Neural progenitor cell (in vitro differentiated cells): Measurements from ENCODE around the gene TCHP. TPM values are rescaled to one million over a fixed set of nuclear protein-coding genes. Genes with fewer than 3 reads are reported as not detected.
"Not testable (repeated sequence)": the region's sequence is repeated elsewhere in the genome, so short reads cannot be mapped to it uniquely, and the experiment has no call there.

ENCODE experiments used
- DNase-seq: peaks from one replicate; pipeline ENCODE4 v3.0.0-alpha.2; 2016; ENCODE audit warnings: low spot score
- H2AFZ ChIP-seq: fragments of 200-600 bp; sonication (generic); replicated peaks from 2 replicates; pipeline ENCODE4 v1.6.1; 2016; ENCODE audit warnings: antibody characterized with exemption
- H3F3A ChIP-seq: fragments of 200-600 bp; sonication (generic); 2 replicates; pipeline ENCODE4 v1.6.1; 2016; ENCODE audit warnings: antibody characterized with exemption, low read depth
- H3K27ac ChIP-seq: fragments of 200-600 bp; sonication (generic); 2 replicates; pipeline ENCODE4 v1.5.1; 2016; ENCODE audit warnings: mild to moderate bottlenecking
- H3K27me3 ChIP-seq: fragments of 200-600 bp; sonication (generic); 2 replicates; pipeline ENCODE4 v1.6.1; 2016; ENCODE audit warnings: mild to moderate bottlenecking, moderate library complexity
- H3K36me3 ChIP-seq: fragments of 200-600 bp; sonication (generic); 2 replicates; pipeline ENCODE4 v1.5.1; 2016
- H3K4me1 ChIP-seq: fragments of 200-600 bp; sonication (generic); 2 replicates; pipeline ENCODE4 v1.6.1; 2016; ENCODE audit warnings: mixed run types
- H3K4me2 ChIP-seq: fragments of 200-600 bp; sonication (generic); 2 replicates; pipeline ENCODE4 v1.6.1; 2016
- H3K4me3 ChIP-seq: fragments of 200-600 bp; sonication (generic); 2 replicates; pipeline ENCODE4 v1.5.1; 2016
- H3K79me2 ChIP-seq: fragments of 200-600 bp; sonication (generic); 2 replicates; pipeline ENCODE4 v1.6.1; 2016; ENCODE audit warnings: low read depth
- H3K9ac ChIP-seq: fragments of 200-600 bp; sonication (generic); 2 replicates; pipeline ENCODE4 v1.6.1; 2016
- H3K9me3 ChIP-seq: fragments of 200-600 bp; sonication (generic); 2 replicates; pipeline ENCODE4 v1.5.1; 2016; ENCODE audit warnings: low read depth
- H4K20me1 ChIP-seq: fragments of 200-600 bp; sonication (generic); 2 replicates; pipeline ENCODE4 v1.6.1; 2016; ENCODE audit warnings: low read depth
- H3K27ac Mint-ChIP-seq: 3 replicates; pipeline ENCODE4 v1.8.0; 2021; ENCODE audit warnings: mixed read lengths
- H3K27me3 Mint-ChIP-seq: 2 replicates; pipeline ENCODE4 v1.8.0; 2022; ENCODE audit warnings: low read depth, mild to moderate bottlenecking, inconsistent platforms, moderate library complexity, mixed read lengths; ENCODE audit not compliant: insufficient read depth
- H3K36me3 Mint-ChIP-seq: 3 replicates; pipeline ENCODE4 v1.8.0; 2021; ENCODE audit warnings: mixed read lengths
- H3K4me1 Mint-ChIP-seq: 3 replicates; pipeline ENCODE4 v1.8.0; 2021; ENCODE audit warnings: mixed read lengths
- H3K4me3 Mint-ChIP-seq: 3 replicates; pipeline ENCODE4 v1.8.0; 2021; ENCODE audit warnings: mild to moderate bottlenecking, moderate library complexity, mixed read lengths
- H3K9me3 Mint-ChIP-seq: 3 replicates; pipeline ENCODE4 v1.8.0; 2020; ENCODE audit warnings: mixed read lengths
- EZH2 ChIP-seq: fragments of 200-600 bp; sonication (generic); IDR thresholded peaks from 2 replicates; pipeline ENCODE4 v1.6.1; 2017; ENCODE audit warnings: antibody characterized with exemption, mild to moderate bottlenecking, moderate library complexity
- EZH2phosphoT487 ChIP-seq: fragments of 200-600 bp; sonication (generic); IDR thresholded peaks from 2 replicates; pipeline ENCODE4 v1.6.1; 2017; ENCODE audit warnings: antibody characterized with exemption
- total RNA-seq: library from RNA; depleted of rRNA; stranded (reverse); fragments of >200 nt; gene quantifications from 2 replicates; pipeline ENCODE4 v1.2.3, GENCODE V29; 2015; ENCODE audit warnings: low replicate concordance
- TF ChIP-seq, protein P1 (sequence below): fragments of 200-600 bp; sonication (generic); IDR thresholded peaks from 2 replicates; pipeline ENCODE4 v1.5.1; 2017; ENCODE audit warnings: antibody characterized with exemption, mild to moderate bottlenecking

The TCHP gene
- total RNA-seq, 1 donor from 2014 or later = 15.2 TPM

DNA sequence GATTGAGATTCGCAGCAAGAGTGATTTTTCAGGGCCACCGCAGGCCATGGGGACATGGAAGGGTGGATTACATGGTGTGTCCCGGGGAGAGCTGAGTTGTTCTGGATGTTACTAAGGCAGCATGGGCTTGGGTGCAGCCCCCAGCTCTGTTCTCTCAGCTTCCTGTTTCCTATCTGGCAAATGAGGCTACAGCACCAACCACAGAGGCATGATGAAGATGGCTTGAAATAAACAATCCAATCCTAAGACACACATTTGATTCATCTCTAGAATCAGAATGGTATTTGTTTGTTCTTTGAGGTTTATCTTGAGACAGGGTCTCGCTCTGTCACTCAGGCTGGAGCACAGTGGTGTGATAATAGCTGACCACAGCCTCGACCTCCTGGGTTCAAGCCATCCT, 41.3 kb upstream of the TCHP start:
- Histone ChIP-seq H3K36me3 (no peaks in the 10 kb centered on the region), H2AFZ (no peak overlapping the region), H3K4me2 (no peak overlapping the region), H3K79me2 (no peaks in the 10 kb centered on the region), H4K20me1 (no peaks in the 10 kb centered on the region), H3K9ac (no peak overlapping the region), H3K9me3 (no peaks in the 10 kb centered on the region), H3K27me3 (no peaks in the 10 kb centered on the region), H3K4me3 (no peak overlapping the region), H3K4me1 (no peaks in the 10 kb centered on the region), H3K27ac (no peak overlapping the region), H3F3A (no peaks in the 10 kb centered on the region)
- DNase-seq = no peak
- Mint-ChIP-seq H3K4me3 (peak overlapping the region; percentile 14), H3K36me3 (peaks cover 3% of the 10 kb centered on the region), H3K27ac (peak overlapping the region; percentile 5), H3K4me1 (peaks cover 10% of the 10 kb centered on the region), H3K9me3 (no peaks in the 10 kb centered on the region), H3K27me3 (peaks cover 2% of the 10 kb centered on the region)
- no peak for TF ChIP-seq EZH2phosphoT487
- TF ChIP-seq, protein P1, sequence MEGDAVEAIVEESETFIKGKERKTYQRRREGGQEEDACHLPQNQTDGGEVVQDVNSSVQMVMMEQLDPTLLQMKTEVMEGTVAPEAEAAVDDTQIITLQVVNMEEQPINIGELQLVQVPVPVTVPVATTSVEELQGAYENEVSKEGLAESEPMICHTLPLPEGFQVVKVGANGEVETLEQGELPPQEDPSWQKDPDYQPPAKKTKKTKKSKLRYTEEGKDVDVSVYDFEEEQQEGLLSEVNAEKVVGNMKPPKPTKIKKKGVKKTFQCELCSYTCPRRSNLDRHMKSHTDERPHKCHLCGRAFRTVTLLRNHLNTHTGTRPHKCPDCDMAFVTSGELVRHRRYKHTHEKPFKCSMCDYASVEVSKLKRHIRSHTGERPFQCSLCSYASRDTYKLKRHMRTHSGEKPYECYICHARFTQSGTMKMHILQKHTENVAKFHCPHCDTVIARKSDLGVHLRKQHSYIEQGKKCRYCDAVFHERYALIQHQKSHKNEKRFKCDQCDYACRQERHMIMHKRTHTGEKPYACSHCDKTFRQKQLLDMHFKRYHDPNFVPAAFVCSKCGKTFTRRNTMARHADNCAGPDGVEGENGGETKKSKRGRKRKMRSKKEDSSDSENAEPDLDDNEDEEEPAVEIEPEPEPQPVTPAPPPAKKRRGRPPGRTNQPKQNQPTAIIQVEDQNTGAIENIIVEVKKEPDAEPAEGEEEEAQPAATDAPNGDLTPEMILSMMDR = no peak
- no peak for TF ChIP-seq EZH2

GRCh38 chr12:109860977-109861376, 39.1 kb upstream of the TCHP start:
- H3K4me1 ChIP-seq = no peaks in the 10 kb centered on the region
- no peaks in the 10 kb centered on the region for H3K9me3 Mint-ChIP-seq
- H3K27me3 ChIP-seq = no peaks in the 10 kb centered on the region
- no peaks in the 10 kb centered on the region for H3F3A ChIP-seq
- H3K4me1 Mint-ChIP-seq = peaks cover 20% of the 10 kb centered on the region
- DNase-seq = no peak
- H3K27me3 Mint-ChIP-seq = peaks cover 2% of the 10 kb centered on the region
- TF ChIP-seq, protein P1 = no peak
- no peak for TF ChIP-seq EZH2
- TF ChIP-seq EZH2phosphoT487 = no peak
- peaks cover 5% of the 10 kb centered on the region for H4K20me1 ChIP-seq
- no peak overlapping the region for H3K4me3 Mint-ChIP-seq
- H3K27ac Mint-ChIP-seq = no peak overlapping the region
- no peaks in the 10 kb centered on the region for H3K36me3 ChIP-seq
- H3K9me3 ChIP-seq = no peaks in the 10 kb centered on the region
- H3K4me3 ChIP-seq = no peak overlapping the region
- no peak overlapping the region for H3K27ac ChIP-seq
- H3K79me2 ChIP-seq = no peaks in the 10 kb centered on the region
- no peak overlapping the region for H3K4me2 ChIP-seq
- peaks cover 3% of the 10 kb centered on the region for H3K36me3 Mint-ChIP-seq
- no peak overlapping the region for H2AFZ ChIP-seq
- no peak overlapping the region for H3K9ac ChIP-seq

DNA sequence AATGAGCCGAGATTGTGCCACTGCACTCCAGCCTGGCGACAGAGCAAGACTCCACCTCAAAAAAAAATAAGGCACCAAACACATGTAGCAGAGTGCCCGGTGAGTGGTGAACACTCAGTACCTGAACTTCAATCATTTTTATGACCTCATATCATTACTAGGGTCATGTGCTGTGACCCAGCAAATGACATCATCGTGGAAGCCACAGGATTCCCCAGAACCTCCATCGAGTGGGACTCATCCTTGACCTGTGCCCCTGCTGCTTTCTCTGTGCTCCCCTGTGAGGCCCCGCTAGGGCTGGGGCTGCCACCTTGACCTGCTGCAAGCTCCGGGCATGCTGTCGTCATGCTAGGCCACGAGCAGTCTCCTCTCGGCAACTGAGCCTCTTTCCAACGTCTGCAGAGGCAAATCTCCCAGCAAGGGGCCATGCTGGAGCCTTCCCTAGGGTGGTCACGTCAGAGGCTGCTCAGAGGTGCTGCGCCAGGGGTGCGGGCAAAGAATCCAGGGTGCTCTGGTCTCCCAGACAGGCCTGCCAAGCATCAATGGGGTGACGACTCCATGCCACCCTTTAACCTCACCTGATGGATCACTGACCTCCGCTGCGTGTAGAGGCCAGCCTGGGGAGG, 38.3 kb upstream of the TCHP start:
- Histone ChIP-seq H2AFZ (no peak overlapping the region), H3K4me2 (no peak overlapping the region), H3K9ac (no peak overlapping the region), H3K27me3 (no peaks in the 10 kb centered on the region), H3K9me3 (no peaks in the 10 kb centered on the region), H3K36me3 (no peaks in the 10 kb centered on the region), H3F3A (no peaks in the 10 kb centered on the region), H3K4me3 (no peak overlapping the region), H4K20me1 (peaks cover 5% of the 10 kb centered on the region), H3K4me1 (no peaks in the 10 kb centered on the region), H3K27ac (no peak overlapping the region), H3K79me2 (no peaks in the 10 kb centered on the region)
- Mint-ChIP-seq H3K27ac (no peak overlapping the region), H3K27me3 (no peaks in the 10 kb centered on the region), H3K4me1 (peaks cover 20% of the 10 kb centered on the region), H3K36me3 (peaks cover 3% of the 10 kb centered on the region), H3K4me3 (no peak overlapping the region), H3K9me3 (no peaks in the 10 kb centered on the region)
- TF ChIP-seq, protein P1 = no peak
- TF ChIP-seq EZH2 (no peak), EZH2phosphoT487 (no peak)
- no peak for DNase-seq

DNA sequence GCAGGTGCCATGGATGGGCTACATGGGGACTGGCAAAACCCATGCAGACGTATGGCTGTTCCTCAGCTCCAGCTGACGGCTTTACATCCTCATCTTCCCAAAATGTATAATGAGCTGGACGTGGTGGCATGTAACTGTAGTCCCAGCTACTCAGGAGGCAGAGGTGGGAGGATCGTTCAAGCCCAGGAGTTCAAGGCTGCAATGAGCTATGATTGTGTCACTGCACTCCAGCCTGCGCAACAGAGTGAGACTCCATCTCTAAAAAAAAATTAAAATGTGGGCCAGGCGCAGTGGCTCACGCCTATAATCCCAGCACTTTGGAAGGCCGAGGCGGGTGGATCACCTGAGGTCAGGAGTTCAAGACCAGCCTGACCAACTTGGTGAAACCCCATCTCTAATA, 37.6 kb upstream of the TCHP start:
- not testable (repeated sequence) for H3K27ac ChIP-seq, H3K4me1 ChIP-seq, H3K9me3 ChIP-seq, H3K27ac Mint-ChIP-seq, H3K9me3 Mint-ChIP-seq, H4K20me1 ChIP-seq, H3K27me3 ChIP-seq, H3K36me3 ChIP-seq, H3K4me3 ChIP-seq, H3K4me3 Mint-ChIP-seq, H3K4me2 ChIP-seq, H3K27me3 Mint-ChIP-seq, H3F3A ChIP-seq, DNase-seq, H2AFZ ChIP-seq, H3K79me2 ChIP-seq, H3K9ac ChIP-seq, H3K36me3 Mint-ChIP-seq
- peaks cover 20% of the 10 kb centered on the region for H3K4me1 Mint-ChIP-seq
